GM12874 (cell line): ENCODE data around the gene LYPD4.

Experiments used
- CTCF ChIP-seq: IDR thresholded peaks from 2 replicates; pipeline ENCODE4 v1.5.1; 2011; ENCODE audit warnings: low read depth, mild to moderate bottlenecking, control low read depth, low read length, moderate library complexity; ENCODE audit not compliant: insufficient read depth

LYPD4 gene

GRCh38 chr19:41801792-41802211, 42.7 kb downstream of the LYPD4 start:
- TF ChIP-seq CTCF, result no peak

- TF ChIP-seq CTCF, result no peak
Observed at GRCh38 chr19:41801031-41801430, 43.5 kb downstream of the LYPD4 start.

GRCh38 chr19:41799444-41800000, 45.0 kb downstream of the LYPD4 start:
- TF ChIP-seq CTCF, result no peak

- no peak for TF ChIP-seq CTCF
Observed at GRCh38 chr19:41796901-41797300, 47.6 kb downstream of the LYPD4 start.

GRCh38 chr19:41796362-41796761, 48.1 kb downstream of the LYPD4 start, which contains the start of gene CEACAM3:
Gene CEACAM3 (plus strand): TSS chr19:41796587. CDS start chr19:41796678, 91 bp downstream.
- no peak for TF ChIP-seq CTCF

GRCh38 chr19:41795031-41795461, 49.4 kb downstream of the LYPD4 start:
- TF ChIP-seq CTCF, result peak; percentile 85

- no peak for TF ChIP-seq CTCF
Observed at GRCh38 chr19:41793414-41793727, 51.1 kb downstream of the LYPD4 start.
